HG03060 (cell line): Measurements from ENCODE around the gene VGLL4.

ENCODE experiments used
- ATAC-seq: cut with Tn5 transposase; IDR thresholded peaks from one replicate; pipeline ENCODE4 v1.9.1; 2021; ENCODE audit warnings: low read depth, moderate number of reproducible peaks; ENCODE audit not compliant: unreplicated experiment

VGLL4 gene

DNA sequence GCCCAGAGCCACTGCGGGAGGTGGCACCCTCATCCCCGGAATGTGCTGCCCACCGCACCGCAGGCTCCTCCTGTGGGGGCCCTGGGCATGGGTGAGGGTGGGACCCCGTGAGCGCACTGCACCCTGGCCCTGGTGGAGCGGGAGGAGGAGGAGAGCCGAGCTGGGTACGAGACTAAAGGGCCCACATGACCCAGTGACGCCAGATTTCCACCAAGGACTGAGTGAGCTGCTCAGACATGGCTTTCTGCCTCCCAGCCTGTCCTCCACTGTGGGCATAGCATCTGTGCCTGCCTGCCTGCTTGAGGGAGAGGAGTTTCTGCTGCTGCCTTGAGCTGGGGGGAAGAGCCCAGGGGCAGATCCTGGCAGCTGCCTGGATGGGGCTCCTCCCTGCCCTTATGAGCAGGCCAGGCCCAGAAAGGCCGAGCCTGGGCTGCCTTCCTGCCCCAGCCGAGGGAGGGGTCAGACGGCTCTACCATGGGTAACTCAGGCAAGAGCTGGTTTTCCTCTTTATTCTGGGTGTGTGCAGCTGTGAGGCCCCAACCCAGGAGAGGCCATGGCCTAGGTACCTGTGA is 88.4 kb downstream of the VGLL4 start:
- no peak for ATAC-seq

DNA sequence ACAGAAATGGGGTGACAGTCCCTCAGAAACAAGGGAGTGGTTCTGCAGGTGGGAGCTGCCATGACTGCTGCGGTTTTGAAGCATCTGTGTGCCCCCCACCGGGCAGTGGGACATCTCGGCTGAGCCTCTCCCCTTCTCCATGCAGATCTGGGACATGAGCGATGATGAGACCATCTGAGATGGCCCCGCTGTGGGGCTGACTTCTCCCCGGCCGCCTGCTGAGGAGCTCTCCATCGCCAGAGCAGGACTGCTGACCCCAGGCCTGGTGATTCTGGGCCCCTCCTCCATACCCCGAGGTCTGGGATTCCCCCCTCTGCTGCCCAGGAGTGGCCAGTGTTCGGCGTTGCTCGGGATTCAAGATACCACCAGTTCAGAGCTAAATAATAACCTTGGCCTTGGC is 89.0 kb downstream of the VGLL4 start:
- ATAC-seq: no peak

DNA sequence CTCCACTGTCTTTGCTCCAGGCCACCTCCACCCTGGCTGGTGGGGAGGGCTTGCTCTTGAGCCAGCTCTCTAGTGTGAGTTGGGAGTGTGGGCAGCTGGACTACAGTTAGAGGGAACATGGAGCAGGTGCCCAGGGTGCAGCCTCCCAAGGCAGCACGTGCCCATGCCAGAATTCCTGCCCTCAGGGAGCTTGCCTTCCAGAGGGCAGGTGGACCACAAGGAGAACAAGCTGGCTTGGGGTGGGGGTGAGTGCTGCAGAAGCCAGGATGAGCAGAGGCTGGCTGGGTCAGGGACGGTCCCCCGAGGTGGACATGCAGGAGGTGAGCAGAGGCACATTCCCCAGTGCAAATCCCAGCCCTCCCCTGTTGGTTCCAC is 89.5 kb downstream of the VGLL4 start:
- ATAC-seq: no peak

DNA sequence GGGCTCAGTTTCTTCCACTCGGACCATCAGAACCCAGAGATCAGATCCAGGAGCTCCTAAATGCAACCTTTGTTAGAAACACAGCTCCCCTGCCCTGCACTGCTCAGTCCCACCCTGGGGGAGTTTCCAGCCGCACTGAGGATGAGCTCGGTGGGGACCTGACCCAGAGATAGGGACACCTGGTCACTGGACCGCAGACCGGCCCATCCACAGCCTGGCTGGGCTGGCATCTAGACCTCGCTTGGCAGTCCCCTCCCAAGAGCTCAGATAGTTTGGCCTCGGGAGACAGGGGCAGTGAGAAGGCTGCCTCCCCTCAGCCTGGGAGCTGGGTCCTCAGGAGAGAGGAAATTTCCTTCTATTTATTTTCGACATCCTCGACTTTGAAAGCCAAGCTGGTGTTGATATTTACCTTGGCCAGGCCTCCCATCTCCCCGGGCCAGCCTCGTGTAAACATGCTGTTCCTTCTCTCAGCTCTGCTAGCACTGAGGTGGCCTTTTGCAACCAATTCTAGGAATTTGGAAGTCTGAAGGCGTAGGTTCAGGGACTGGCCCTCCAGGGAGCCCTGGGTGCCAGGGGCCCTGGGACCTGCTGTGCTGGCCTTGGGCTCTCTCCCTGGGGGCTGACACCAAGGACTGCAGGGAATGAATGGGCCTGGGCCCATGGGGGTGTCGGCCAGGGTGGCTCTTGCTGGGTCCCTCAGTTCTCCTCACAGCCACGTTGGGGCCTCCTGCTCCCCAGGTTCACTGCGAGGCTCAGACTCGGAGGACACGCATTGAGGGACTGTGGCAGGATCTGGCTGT is 90.1 kb downstream of the VGLL4 start:
- ATAC-seq: no peak

DNA sequence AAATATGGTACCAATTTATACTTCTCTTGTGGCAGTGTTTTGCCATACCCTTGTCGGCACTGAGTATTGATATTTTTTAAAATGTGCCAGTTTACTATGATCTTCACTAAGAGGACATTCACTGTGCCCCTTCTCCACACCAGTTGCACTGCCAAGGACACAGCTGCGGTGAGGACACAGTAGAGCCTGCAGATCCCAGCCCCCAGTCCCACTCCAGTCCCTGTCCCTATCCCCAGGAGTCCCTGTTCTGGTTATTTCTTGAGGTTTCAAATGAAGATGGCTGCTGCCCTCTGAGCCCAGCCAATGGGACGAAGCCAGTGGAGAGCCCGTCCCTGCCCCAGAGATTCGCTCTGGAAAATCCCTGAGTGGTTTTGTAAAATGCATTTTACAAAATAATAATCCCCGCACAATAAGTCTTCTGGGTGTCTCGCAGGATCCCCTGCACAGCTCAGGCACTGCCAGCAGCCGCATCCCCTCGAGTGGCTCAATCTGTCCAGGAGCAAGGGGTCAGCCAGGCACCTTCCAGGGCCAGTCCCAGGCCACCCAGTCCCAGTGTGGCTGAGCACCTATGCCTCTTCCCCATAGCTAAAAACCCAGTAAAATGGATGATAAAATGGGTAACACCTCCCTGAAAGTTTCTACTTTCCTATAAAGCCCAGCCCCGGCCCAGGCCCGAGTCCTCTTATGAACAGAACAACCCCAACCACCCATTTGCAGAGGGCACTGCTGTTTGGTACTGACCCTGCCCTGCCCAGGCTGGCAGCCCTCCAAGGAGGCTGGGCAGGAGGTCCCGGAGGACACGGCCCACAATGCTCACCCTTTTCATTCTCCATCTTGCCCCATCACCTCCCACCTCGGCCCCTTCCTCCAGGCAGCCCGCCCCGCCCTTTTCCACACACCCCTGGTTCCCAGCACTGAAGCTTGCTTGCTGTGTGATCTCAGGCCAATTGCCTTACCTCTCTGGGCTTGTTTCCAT is 91.1 kb downstream of the VGLL4 start:
- ATAC-seq: no peak

DNA sequence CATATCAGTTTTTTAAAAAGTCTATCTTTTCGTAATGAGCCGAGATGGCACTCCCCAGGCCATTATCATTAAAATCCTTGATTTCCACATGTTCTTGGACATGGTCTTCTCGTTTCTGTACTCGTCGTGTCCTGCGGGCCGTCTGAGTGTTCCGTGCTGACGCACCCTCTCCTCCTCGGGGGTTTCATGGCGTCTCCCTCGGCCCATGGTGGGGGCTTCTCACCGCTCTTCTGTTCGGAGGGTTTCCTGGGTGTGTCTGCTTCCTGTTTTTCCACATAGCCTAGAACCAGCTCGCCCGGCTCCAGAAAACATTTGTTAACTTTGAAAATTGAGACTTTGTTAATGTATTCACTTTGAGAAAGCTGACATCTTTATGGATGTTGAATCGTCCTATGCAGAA is 92.7 kb downstream of the VGLL4 start:
- ATAC-seq: no peak

DNA sequence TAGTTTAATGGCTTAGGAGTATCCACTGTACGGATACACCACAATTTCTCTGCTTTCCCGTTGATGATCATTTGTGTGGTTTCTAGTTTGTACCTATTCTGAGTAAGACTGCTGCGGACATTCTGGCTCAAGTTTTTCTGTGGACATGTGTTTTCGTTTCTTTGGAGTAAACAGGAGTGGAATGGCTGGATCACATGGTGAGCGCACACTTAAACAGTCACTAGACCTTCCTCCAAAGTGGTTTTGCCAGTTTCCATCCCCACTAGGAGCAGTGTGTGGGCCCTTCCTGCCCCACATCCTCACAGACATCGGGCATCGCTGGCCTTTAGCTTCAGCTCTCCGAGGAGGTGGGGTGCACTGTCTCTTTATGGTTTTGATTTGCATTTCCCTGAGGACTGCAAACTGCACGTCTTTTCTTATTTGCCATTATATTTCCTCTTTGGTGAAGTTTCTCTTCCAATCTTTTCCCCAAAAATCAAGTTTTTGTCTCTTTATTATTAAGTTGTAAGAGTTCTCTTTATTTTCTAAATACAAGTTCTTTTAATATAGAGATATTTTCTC is 94.1 kb downstream of the VGLL4 start:
- ATAC-seq: no peak

DNA sequence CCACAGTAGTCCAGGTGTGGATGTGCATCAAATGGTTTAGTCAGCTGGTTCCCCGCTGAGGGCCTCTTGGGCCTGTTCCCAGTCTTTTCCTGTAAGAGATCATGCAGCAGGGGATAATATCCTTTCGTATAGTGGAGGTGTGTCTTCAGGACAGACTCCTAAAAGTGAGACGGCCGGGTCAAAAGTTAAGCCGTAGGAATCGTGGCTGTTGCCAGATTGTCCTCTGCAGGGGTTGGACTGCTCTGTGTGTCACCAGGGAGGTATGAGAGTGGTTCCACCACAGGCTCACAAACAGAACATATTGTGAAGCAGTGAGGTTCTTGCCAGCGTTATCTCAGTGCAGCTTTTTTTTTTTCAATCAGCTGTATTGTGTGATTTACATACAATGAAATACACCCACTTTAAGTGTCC is 95.0 kb downstream of the VGLL4 start:
- no peak for ATAC-seq

DNA sequence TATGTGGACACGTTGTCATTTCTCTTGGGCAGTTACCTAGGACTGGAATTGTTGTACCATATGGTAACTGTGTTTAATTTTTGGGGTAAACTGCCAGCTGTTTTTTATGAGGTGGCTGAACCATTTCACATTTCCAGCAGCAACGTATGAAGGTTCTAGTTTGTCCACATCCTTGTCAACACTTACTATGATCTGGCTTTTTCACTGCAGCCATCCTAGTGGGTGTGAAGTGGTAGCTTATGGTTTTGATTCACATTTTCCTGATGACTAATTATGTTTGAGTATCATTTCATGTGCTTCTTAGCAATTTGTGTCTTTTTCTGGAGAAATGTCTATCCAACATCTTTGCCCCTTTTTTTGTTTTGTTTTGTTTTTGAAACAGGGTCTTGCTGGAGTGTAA is 96.2 kb downstream of the VGLL4 start:
- no peak for ATAC-seq

DNA sequence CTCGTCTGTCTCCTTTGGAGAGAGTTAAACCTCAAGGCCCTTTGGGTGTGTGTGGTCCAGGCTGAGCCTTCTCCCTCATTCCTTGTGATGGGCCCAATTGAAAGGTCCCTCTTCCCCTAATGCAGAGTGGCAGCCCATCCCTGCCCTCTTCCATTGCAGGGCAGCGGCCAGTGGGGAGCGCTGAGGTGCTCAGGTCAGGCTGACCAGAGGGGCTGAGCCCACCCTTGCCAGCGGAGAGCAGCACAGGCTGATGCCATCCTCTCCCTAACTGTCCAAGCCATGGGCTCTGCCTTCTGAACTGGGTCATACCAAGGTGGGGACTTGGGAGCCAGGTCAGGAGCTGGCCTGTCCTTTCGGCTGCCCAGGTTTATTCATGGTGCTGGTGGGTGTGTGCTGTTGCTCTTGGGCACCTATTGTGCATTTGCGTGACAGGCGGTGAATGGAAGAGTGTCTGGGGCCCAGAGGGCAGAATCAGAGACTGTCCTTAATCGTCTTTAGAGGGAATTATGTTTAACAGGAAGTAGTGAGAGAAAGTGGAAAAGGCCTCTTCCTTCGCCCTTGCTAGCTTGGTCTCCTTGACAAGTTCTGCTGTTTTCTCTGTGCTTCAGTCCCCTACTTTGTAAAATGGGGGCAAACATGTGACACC is 96.9 kb downstream of the VGLL4 start:
- ATAC-seq: no peak

DNA sequence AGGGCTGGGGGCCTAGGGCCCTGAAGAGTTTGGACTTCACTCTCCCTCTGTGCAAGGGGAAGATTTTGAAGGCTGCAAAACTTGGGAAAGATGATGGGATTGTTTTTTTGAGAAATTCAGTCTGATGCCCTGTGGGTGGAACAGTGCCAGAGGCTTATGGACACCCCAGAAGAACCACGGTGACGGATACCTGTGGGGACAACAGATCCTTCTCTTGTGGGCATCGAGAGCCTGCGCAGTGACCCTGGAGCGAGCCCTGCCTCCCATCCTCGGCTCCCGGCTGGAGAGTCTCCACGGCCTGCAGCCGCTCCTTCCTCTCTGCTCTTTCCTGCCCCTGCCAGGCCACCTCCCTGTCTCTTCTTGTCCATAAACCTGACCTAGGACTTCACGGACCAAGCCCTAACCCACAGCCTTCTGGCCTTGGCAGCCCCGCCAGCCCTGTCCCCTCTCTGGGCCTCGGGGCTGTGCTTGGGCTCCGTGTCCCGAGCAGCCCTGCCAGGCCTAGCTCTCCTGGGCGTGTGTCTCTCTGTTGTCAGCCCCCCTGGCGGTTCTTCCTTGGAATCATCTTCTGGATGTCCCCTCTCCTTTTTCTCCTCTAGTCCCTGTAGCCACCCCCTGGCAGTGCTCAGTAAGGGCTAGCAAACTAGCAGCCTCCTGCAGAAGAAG is 98.4 kb downstream of the VGLL4 start:
- no peak for ATAC-seq

DNA sequence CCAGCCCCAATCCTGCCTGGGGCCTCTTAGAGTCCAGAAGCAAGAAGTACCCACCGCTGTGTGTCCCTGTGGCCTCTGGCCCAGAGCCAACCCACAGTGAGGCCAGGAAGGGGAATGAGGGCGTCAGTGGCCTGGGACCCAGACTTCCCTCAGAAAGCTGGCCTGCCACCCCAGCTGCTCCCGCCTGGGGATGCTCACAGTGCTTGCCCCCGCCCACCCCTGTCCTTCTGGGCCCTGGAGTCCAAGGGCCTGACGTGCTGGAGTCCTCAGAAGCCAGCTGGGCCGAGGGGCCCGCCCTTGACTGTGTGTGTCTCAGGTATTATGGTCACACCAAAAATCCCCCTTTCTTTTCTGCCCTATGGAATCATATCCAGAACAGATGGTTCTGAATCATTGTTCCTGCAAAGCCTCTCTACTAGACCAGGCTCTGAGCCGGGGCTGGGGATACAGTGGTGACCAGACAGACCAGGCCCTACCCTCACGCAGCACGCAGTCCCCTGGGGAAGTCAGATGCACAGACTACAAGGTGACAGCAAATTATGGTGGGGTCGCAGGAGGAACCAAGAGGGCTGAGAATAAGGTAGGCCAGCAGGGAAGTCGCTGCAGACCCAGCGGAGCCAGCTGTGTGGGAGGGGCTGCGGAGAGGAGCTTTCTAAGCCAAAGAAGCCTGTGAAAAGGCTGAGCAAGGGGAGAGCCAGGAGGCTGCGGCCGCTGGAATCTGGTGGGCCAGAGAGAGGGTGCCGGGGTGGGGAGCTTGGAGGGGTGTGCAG is 99.1 kb downstream of the VGLL4 start:
- no peak for ATAC-seq

DNA sequence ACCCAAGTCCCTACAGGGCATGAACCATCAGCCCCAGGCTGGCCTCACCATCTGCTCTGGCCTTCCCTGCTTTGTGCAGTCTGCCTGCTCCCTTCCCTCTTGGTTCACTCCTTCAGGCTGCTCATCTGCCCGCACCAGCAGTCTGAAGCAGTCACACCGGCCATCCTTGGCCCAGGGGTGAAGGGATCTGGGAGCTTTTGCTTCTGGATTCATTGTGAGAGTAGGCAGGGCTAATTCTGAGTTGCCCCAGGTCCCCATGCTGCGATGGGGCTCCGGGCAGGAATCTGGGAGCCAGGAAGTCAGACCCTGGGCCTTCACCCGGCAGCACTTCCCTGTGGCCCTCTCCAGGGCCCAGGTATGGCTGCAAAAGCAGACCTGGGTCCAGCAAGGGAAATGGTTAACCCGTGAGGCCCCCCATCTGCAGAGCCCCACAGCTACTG is 99.7 kb downstream of the VGLL4 start:
- ATAC-seq: no peak

DNA sequence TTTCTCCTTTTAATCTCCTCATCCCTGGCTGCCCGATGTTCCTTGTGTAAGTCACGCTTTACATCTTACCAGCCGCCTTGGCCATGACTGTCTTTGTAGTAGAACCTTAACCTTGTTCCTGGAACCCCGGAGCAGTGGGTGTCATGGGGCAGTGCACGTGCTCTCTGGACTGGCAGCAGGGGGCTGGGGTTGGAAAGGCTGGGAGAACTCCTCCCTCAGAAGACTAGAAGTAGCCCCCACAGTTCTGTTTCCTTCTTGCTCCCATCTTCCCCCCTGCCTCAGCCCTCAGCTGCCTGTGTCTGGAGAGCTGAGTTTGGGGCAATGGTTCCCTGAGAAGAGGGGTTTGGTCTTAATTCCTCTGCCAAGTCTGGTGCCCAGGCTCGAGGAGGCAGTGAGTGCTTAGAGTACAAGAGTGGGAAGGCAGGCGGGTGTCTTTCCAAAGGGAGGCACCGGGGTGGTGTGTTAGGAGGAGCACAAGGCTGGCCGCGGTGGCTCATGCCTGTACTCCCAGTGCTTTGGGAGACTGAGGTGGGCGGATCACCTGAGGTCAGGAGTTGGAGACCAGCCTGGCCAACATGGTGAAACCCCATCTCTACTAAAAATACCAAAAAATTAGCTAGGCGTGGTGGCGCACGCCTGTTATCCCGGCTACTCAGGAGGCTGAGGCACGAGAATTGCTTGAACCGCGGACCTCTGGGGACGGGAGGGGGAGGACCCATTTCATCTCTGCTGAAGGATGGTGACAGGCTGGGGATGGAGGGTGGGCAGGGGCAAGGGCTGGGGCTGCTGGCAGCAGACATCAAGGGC is 100.4 kb downstream of the VGLL4 start:
- no peak for ATAC-seq

DNA sequence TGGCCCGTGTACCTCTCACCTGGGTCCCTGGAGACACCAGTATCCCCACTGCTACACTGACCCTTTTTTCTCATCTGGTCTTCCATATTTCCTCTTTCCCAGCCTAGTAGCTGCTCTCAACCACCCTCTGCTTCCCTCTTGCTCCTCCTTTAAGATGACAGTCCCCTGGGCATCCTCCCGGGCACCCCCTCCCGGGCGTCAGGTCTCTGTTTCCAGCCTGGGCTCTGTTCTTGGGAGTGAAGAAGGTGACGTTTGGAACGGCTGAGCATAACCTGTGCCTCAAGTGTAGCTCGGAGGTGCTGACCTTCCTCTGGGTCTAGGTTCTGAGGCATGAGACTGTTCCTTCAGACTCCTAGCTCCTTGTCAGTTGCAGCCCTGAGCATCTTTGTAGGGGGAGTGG is 101.2 kb downstream of the VGLL4 start:
- no peak for ATAC-seq

DNA sequence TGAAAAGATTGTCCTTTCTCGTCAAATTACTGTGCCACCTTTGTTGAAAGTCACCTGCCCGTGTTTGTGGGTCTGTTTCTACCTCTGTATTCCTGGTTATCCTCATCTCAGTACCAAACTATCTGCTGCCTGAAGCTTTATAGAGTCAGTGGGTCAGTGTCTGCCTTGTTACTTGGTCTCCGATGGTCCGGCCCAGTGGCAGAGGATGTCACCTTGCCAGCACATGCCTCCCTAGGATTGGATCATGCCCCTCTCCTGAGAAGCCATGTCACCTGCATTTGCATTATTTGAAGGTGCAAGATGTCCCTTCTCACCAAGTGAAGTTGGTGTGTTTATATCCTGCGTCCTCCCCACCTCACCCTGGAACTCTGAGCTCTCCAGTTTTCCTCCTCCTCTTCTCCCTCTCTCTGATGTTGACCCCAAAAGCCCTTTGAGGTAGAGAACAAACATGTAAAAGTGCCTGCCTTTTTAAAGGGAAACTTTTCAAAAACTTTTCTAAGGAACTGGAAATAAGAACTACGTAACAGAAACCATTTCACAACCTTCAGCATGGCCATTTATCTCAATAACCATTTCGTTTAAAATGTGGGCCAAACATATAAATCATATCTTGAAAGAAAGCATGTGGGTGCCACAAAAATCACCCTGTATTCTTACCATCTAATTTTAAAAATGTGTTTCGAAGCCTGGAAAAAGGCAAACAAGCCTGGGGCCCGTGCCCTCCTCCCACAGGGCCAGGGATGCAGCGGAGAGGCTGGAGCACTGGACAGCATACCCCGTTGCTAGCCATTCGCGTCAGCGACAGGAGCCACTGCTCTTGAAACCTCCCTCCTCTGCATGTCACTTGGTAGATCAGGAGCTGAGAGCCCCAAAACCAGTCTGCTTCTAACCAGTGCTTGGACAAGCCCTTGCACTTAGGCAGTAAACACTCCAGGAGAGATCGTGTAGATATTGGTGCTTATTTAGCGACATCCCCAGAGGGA is 102.1 kb downstream of the VGLL4 start:
- no peak for ATAC-seq

DNA sequence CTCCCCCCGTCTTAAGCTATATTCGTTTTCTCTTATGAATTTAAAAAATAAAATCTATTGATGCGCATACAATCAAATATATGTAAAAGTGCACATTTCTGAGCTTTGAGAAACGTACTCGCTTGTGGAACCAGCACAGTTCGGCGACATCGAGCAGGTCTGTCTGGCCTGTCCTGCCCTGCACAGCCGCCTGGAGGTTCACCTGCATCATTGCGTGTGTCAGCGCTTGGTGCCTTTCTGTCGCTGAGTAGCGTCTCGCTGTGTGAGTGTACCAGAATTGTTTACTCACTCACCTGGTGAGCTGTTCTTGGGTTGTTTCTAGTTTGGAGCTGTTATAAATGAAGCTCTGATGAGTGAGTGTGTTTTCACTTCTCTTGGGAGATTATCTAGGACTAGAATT is 104.0 kb downstream of the VGLL4 start:
- ATAC-seq: no peak
